Testis (tissue), 3 donors: ENCODE measurements around the gene STYXL1. TPM values are rescaled to one million over a fixed set of nuclear protein-coding genes. Genes with fewer than 3 reads are reported as not detected.

Experiments
- DNase-seq: peaks from one replicate; pipeline ENCODE4 v3.0.0-alpha.2; 2019
- H3K27ac ChIP-seq, 2 donors: fragments of 200-600 bp; sonication (generic); one replicate each; pipeline ENCODE4 v1.5.1; 2019
- H3K27me3 ChIP-seq: fragments of 200-600 bp; sonication (generic); one replicate; pipeline ENCODE4 v1.5.1; 2019
- H3K36me3 ChIP-seq: fragments of 200-600 bp; sonication (generic); one replicate; pipeline ENCODE4 v1.5.1; 2017; ENCODE audit warnings: low read depth; ENCODE audit errors: missing control alignments
- H3K4me1 ChIP-seq: fragments of 200-600 bp; sonication (generic); one replicate; pipeline ENCODE4 v1.5.1; 2019
- H3K4me3 ChIP-seq, 2 donors: fragments of 200-600 bp; sonication (generic); one replicate each; pipeline ENCODE4 v1.5.1; 2017 to 2019
- H3K9me3 ChIP-seq: fragments of 200-600 bp; sonication (generic); one replicate; pipeline ENCODE4 v1.5.1; 2017
- POLR2A ChIP-seq: fragments of 450-650 bp; IDR thresholded peaks from one replicate; pipeline ENCODE4 v1.6.1; 2017; ENCODE audit warnings: antibody characterized with exemption, mild to moderate bottlenecking, moderate library complexity
- WGBS, 2 donors: methylation state at CpG; one replicate each; pipeline ENCODE4 v1.1.5; 2018; 5-methylcytosine and 5-hydroxymethylcytosine counted together
- intact Hi-C: fragments of 100-400 bp; cut with DNase I; formaldehyde crosslinking; loops from one replicate; pipeline ENCODE4 v1.15.1; 2023; ENCODE audit warnings: low total_unique reads
- polyA plus RNA-seq: library from polyadenylated mRNA; stranded (reverse); fragments of 350-450 nt; fragmentation: Illumina TruSeq; extraction: RNeasy Lipid Tissue Mini Kit (QIAGEN cat#74804); gene quantifications from one replicate; pipeline ENCODE4 v1.2.3, GENCODE V29; 2014; ENCODE audit warnings: low read depth, low replicate concordance; ENCODE audit not compliant: insufficient read depth
- total RNA-seq, 2 donors: library from RNA; depleted of rRNA; stranded (reverse); fragments of >200 nt; gene quantifications; one replicate each; pipeline ENCODE4 v1.2.3, GENCODE V29; 2016
- TF ChIP-seq, protein P1 (sequence below), 3 experiments: fragments of 450-650 bp in 2 of 3; fragments of 200-600 bp in 1 of 3; sonication (generic) in 1 of 3; IDR thresholded peaks; one replicate each; pipeline ENCODE4 v1.5.1; 2016 to 2019; ENCODE audit warnings: antibody characterized with exemption in 3 of 3, mild to moderate bottlenecking in 2 of 3, moderate library complexity in 1 of 3

Gene STYXL1
- total and polyA plus RNA-seq, 3 donors from 2014 or later = 47.0 to 122 (median 48.3) TPM

DNA sequence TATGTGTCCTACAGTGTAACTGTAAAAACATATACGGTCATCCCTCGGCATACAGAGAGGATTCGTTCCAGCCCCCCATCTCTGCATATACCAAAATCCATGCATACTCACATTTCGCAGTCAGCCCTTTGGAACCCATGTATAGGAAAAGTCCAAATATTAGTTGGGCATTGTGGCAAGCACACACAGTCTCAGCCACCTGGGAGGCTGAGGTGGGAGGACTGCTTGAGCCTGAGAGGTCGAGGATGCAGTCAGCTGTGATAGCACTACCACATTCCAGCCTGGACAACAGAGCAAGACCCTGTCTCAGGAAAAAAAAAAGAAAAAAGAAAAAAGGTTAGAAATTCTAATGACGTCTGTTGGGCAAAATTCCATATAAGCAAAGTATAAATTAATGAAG, 29.2 kb upstream of the STYXL1 start:
- no peak for DNase-seq
- no peaks in the 10 kb centered on the region for H3K36me3 ChIP-seq
- no peak overlapping the region for H3K27ac ChIP-seq
- no peak overlapping the region for H3K4me3 ChIP-seq
- H3K4me1 ChIP-seq = peaks cover 4% of the 10 kb centered on the region
- TF ChIP-seq POLR2A = no peak
- TF ChIP-seq, protein P1, sequence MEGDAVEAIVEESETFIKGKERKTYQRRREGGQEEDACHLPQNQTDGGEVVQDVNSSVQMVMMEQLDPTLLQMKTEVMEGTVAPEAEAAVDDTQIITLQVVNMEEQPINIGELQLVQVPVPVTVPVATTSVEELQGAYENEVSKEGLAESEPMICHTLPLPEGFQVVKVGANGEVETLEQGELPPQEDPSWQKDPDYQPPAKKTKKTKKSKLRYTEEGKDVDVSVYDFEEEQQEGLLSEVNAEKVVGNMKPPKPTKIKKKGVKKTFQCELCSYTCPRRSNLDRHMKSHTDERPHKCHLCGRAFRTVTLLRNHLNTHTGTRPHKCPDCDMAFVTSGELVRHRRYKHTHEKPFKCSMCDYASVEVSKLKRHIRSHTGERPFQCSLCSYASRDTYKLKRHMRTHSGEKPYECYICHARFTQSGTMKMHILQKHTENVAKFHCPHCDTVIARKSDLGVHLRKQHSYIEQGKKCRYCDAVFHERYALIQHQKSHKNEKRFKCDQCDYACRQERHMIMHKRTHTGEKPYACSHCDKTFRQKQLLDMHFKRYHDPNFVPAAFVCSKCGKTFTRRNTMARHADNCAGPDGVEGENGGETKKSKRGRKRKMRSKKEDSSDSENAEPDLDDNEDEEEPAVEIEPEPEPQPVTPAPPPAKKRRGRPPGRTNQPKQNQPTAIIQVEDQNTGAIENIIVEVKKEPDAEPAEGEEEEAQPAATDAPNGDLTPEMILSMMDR (IDR thresholded peaks at IDR 0.05) = no peak
- WGBS, 2 donors = 87 to 93% methylated on average over 6 of the region's 6 CpGs
- intact Hi-C loops = no loop called here
- no peaks in the 10 kb centered on the region for H3K9me3 ChIP-seq
- H3K27me3 ChIP-seq = no peaks in the 10 kb centered on the region

DNA sequence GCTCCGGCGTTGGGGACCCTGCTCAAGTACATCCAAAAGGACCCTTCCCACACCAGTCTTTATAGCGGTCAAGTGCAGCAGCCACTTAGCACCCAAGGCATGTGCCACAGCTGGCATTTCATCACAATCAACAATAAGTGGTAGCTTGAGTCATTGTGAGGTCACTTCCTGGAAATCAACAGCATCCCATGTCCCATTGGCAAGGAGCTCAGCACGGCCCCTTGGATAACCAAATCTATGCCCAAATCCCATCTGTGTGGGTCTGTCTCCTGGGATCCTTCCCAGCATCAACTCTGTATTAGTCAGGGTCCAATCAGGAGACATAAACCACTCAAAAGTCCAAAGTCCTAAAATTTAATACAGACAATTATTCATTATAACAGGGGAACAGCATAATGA, 27.2 kb upstream of the STYXL1 start:
- Histone ChIP-seq H3K36me3 (no peaks in the 10 kb centered on the region), H3K4me1 (peaks cover 4% of the 10 kb centered on the region), H3K27me3 (no peaks in the 10 kb centered on the region), H3K27ac (no peak overlapping the region), H3K4me3 (no peak overlapping the region), H3K9me3 (no peaks in the 10 kb centered on the region)
- TF ChIP-seq, protein P1 (IDR thresholded peaks at IDR 0.05) = no peak
- no peak for TF ChIP-seq POLR2A
- WGBS, 2 donors = 88 to 95% methylated on average over 1 to 4 of the region's 4 CpGs
- intact Hi-C loops = no loop called here
- DNase-seq = no peak

- Histone ChIP-seq H3K4me1 (peaks cover 2% of the 10 kb centered on the region), H3K4me3 (no peak overlapping the region), H3K9me3 (no peaks in the 10 kb centered on the region), H3K36me3 (no peaks in the 10 kb centered on the region), H3K27ac (no peak overlapping the region), H3K27me3 (no peaks in the 10 kb centered on the region)
- TF ChIP-seq POLR2A = no peak
- TF ChIP-seq, protein P1 (IDR thresholded peaks at IDR 0.05) = no peak
- intact Hi-C loops = no loop called here
- 95 to 98% methylated on average over 25 to 35 of the region's 35 CpGs for WGBS, 2 donors
- DNase-seq = no peak
These were observed 26.6 kb upstream of the STYXL1 start for GRCh38 chr7:76074306-76074971.

- no peak for TF ChIP-seq POLR2A
- TF ChIP-seq, protein P1 (IDR thresholded peaks at IDR 0.05) = no peak
- H3K36me3 ChIP-seq = no peaks in the 10 kb centered on the region
- no peak overlapping the region for H3K4me3 ChIP-seq
- WGBS, 2 donors = 93 to 95% methylated on average over 34 to 45 of the region's 45 CpGs
- intact Hi-C loops = no loop called here
- H3K4me1 ChIP-seq = peaks cover 9% of the 10 kb centered on the region
- H3K27ac ChIP-seq = no peak overlapping the region
- no peaks in the 10 kb centered on the region for H3K27me3 ChIP-seq
- H3K9me3 ChIP-seq = no peaks in the 10 kb centered on the region
- no peak for DNase-seq
These were observed 25.7 kb upstream of the STYXL1 start for GRCh38 chr7:76073335-76073990.
